Common myeloid progenitor, CD34-positive (primary cell): ENCODE data around the gene LEAP2.

ENCODE experiments used
- CTCF ChIA-PET: fragments of 350-600 bp; sonication (Branson Sonifier 250); formaldehyde crosslinking; loops from one replicate; lab custom pipeline; 2021; ENCODE audit warnings: antibody characterized with exemption; lab: Charles Lee
- POLR2A ChIA-PET: fragments of 350-600 bp; sonication (Branson Sonifier 250); formaldehyde crosslinking; loops from one replicate; lab custom pipeline; 2021; ENCODE audit warnings: antibody characterized with exemption; lab: Charles Lee
- DNase-seq, 3 donors: peaks; one replicate each; pipeline versions ENCODE4 v3.0.0 to v3.0.0-alpha.2; 2013
- H3K27ac ChIP-seq, 2 experiments: 1 replicate in 1 of 2; 2 replicates in 1 of 2; pipeline ENCODE4 v1.7.0; 2013; ENCODE audit warnings: inconsistent platforms in 2 of 2, low read length in 2 of 2, mild to moderate bottlenecking in 2 of 2, low read depth in 1 of 2, moderate library complexity in 1 of 2; ENCODE audit not compliant: severe bottlenecking in 2 of 2, insufficient read depth in 1 of 2, poor library complexity in 1 of 2
- H3K27me3 ChIP-seq, 5 experiments: replicated peaks in 2 of 5; 1 replicate in 3 of 5; 2 replicates in 2 of 5; pipeline versions ENCODE4 v1.6.1 to v1.7.0; 2013; ENCODE audit warnings: low read length in 4 of 5, mild to moderate bottlenecking in 2 of 5, moderate library complexity in 2 of 5, inconsistent platforms in 1 of 5; ENCODE audit not compliant: insufficient read depth in 5 of 5, control insufficient read depth in 4 of 5
- H3K36me3 ChIP-seq, 4 experiments: 1 replicate in 2 of 4; 2 replicates in 2 of 4; pipeline versions ENCODE4 v1.6.1 to v1.7.0; 2013; ENCODE audit warnings: low read length in 3 of 4, control low read depth in 1 of 4, mild to moderate bottlenecking in 1 of 4; ENCODE audit not compliant: control insufficient read depth in 4 of 4, insufficient read depth in 4 of 4
- H3K4me1 ChIP-seq, 4 experiments: 1 replicate in 3 of 4; 2 replicates in 1 of 4; pipeline versions ENCODE4 v1.6.1 to v1.7.1; 2013; ENCODE audit warnings: low read length in 3 of 4, mild to moderate bottlenecking in 3 of 4, control low read depth in 1 of 4, inconsistent platforms in 1 of 4, moderate library complexity in 1 of 4; ENCODE audit not compliant: control insufficient read depth in 4 of 4, insufficient read depth in 4 of 4; ENCODE audit errors: control extremely low read depth in 1 of 4
- H3K4me3 ChIP-seq, 7 experiments: 1 replicate in 4 of 7; 2 replicates in 3 of 7; pipeline versions ENCODE4 v1.5.1 to v1.7.0; 2013; ENCODE audit warnings: mild to moderate bottlenecking in 7 of 7, low read length in 6 of 7, moderate library complexity in 6 of 7, inconsistent platforms in 2 of 7, low read depth in 2 of 7, control low read depth in 1 of 7; ENCODE audit not compliant: insufficient read depth in 4 of 7, control insufficient read depth in 1 of 7; ENCODE audit errors: extremely low read depth in 1 of 7
- H3K9me3 ChIP-seq, 5 experiments: 1 replicate in 4 of 5; 2 replicates in 1 of 5; pipeline versions ENCODE4 v1.6.1 to v1.7.1; 2013; ENCODE audit warnings: low read length in 4 of 5, mild to moderate bottlenecking in 2 of 5, inconsistent platforms in 1 of 5, low read depth in 1 of 5, moderate library complexity in 1 of 5; ENCODE audit not compliant: control insufficient read depth in 4 of 5, insufficient read depth in 2 of 5; ENCODE audit errors: control extremely low read depth in 1 of 5
- WGBS: methylation state at CpG from one replicate; pipeline ENCODE4 v1.1.5; 2013; ENCODE audit not compliant: insufficient coverage; 5-methylcytosine and 5-hydroxymethylcytosine counted together

The LEAP2 gene

GRCh38 chr5:132840896-132841295 lies 32.6 kb upstream of the LEAP2 start:
- Histone ChIP-seq H3K4me1 (peaks cover 0 to 15% (median 4%) of the 10 kb centered on the region in 4 experiments), H3K27me3 (no peaks in the 10 kb centered on the region), H3K9me3 (no peaks in the 10 kb centered on the region), H3K4me3 (no peak overlapping the region), H3K27ac (no peak overlapping the region), H3K36me3 (no peaks in the 10 kb centered on the region)
- ChIA-PET CTCF (interaction anchor here (0.9 to 1.1 kb wide), 2 partner anchors 18 to 20 kb away, joined by 3 read pairs; no protein-coding TSS in a partner anchor), POLR2A (no interaction called here)
- WGBS = 100% methylated on average over 1 of the region's 1 CpG
- no peak for DNase-seq

DNA sequence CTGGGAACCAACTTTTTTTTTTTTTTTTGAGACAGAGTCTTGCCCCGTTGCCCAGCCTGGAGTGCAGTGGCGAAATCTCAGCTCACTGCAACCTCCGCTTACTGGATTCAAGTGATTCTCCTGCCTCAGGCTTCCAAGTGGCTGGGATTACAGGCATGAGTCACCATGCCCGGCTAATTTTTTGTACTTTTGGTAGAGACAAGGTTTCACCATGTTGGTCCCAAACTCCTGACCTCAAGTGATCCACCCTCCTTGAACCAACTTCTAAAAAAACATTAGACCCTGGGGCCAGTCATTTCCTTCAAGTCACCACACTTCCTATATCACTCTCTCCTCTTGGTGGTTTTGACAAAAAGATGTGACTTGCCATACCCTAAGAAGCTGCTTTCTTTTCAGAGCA lies 32.2 kb upstream of the LEAP2 start:
- peak in 2 of 3 donors; percentile 62 to 73 for DNase-seq
- CTCF ChIA-PET = interaction anchor here (0.9 to 1.2 kb wide), 3 partner anchors 12 to 19 kb away, joined by 3 read pairs; no protein-coding TSS in a partner anchor
- 85% methylated on average over 2 of the region's 4 CpGs for WGBS
- Histone ChIP-seq H3K4me1 (peaks cover 0 to 15% (median 4%) of the 10 kb centered on the region in 4 experiments), H3K9me3 (no peaks in the 10 kb centered on the region), H3K36me3 (no peaks in the 10 kb centered on the region), H3K27ac (no peak overlapping the region), H3K4me3 (no peak overlapping the region), H3K27me3 (no peaks in the 10 kb centered on the region)
- POLR2A ChIA-PET = no interaction called here

GRCh38 chr5:132848270-132848669 lies 25.2 kb upstream of the LEAP2 start:
- Histone ChIP-seq H3K4me3 (no peak overlapping the region), H3K9me3 (no peaks in the 10 kb centered on the region), H3K27me3 (no peaks in the 10 kb centered on the region), H3K4me1 (no peaks in the 10 kb centered on the region), H3K36me3 (no peaks in the 10 kb centered on the region), H3K27ac (no peak overlapping the region)
- POLR2A ChIA-PET = interaction anchor here (0.6 kb wide), 1 partner anchor 16 kb away, joined by 4 read pairs; no protein-coding TSS in a partner anchor
- no peak for DNase-seq
- CTCF ChIA-PET = interaction anchor here (1.4 kb wide), 1 partner anchor 15 kb away, joined by 3 read pairs; no protein-coding TSS in a partner anchor
- WGBS = 94% methylated on average over 5 of the region's 8 CpGs

GRCh38 chr5:132849347-132849746 lies 24.1 kb upstream of the LEAP2 start:
- whole genome bisulfite sequencing = 100% methylated on average over 1 of the region's 1 CpG

GRCh38 chr5:132850066-132850465 lies 23.4 kb upstream of the LEAP2 start:
- ChIA-PET POLR2A (no interaction called here), CTCF (interaction anchor here (0.8 to 2.3 kb wide), 5 partner anchors 10 to 323 kb away, joined by 3 to 8 read pairs (median 3); no protein-coding TSS in a partner anchor)
- H3K27ac ChIP-seq = no peak overlapping the region
- H3K27me3 ChIP-seq = no peaks in the 10 kb centered on the region
- 100% methylated on average over 1 of the region's 2 CpGs for WGBS
- H3K4me1 ChIP-seq = peaks cover 0 to 2% (median 0%) of the 10 kb centered on the region in 4 experiments
- H3K4me3 ChIP-seq = no peak overlapping the region
- H3K9me3 ChIP-seq = no peaks in the 10 kb centered on the region
- no peaks in the 10 kb centered on the region for H3K36me3 ChIP-seq
- DNase-seq = no peak

More at GRCh38 chr5:132849347-132849746, 24.1 kb upstream of the LEAP2 start:
- DNase-seq = no peak
- Histone ChIP-seq H3K9me3 (no peaks in the 10 kb centered on the region), H3K4me3 (no peak overlapping the region), H3K27ac (no peak overlapping the region), H3K36me3 (no peaks in the 10 kb centered on the region), H3K27me3 (no peaks in the 10 kb centered on the region), H3K4me1 (peaks cover 0 to 2% (median 0%) of the 10 kb centered on the region in 4 experiments)
- CTCF ChIA-PET = interaction anchor here (0.8 to 2.3 kb wide), 4 partner anchors 11 to 17 kb away, joined by 3 to 8 read pairs (median 3); no protein-coding TSS in a partner anchor
- POLR2A ChIA-PET = no interaction called here

DNA sequence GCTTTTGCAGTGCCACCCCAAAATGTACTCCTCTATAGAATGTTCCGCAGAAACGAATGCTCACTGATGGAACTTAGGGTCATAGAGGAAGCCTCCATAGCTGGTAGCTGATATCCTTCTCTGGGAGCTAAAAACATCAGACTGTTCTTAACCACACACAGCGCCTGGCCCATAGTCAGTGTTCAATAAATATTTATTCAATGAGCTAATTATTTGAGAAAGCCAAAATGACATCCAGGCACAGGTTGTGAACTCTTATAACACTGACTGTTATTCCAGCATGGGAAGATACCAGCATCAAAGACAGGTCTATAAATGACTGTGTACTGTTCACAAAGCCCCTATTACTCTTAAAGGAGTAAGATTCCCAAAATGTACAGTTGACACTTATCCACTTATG lies 20.1 kb upstream of the LEAP2 start:
- ChIA-PET POLR2A (no interaction called here), CTCF (interaction anchor here (0.6 to 4.8 kb wide), 4 partner anchors 12 to 98 kb away, joined by 3 to 34 read pairs (median 3); partner anchors contain the start of genes GDF9 and UQCRQ)
- Histone ChIP-seq H3K4me1 (peaks cover 0 to 2% (median 0%) of the 10 kb centered on the region in 4 experiments), H3K4me3 (no peak overlapping the region), H3K36me3 (no peaks in the 10 kb centered on the region), H3K9me3 (no peaks in the 10 kb centered on the region), H3K27ac (no peak overlapping the region), H3K27me3 (no peaks in the 10 kb centered on the region)
- WGBS = 100% methylated on average over 3 of the region's 3 CpGs
- DNase-seq = no peak

- Histone ChIP-seq H3K4me3 (no peak overlapping the region), H3K27ac (no peak overlapping the region), H3K27me3 (no peaks in the 10 kb centered on the region), H3K9me3 (no peaks in the 10 kb centered on the region), H3K36me3 (no peaks in the 10 kb centered on the region), H3K4me1 (peaks cover 0 to 2% (median 0%) of the 10 kb centered on the region in 4 experiments)
- ChIA-PET POLR2A (no interaction called here), CTCF (interaction anchor here (0.6 to 4.8 kb wide), 6 partner anchors 11 to 99 kb away, joined by 3 to 34 read pairs (median 4); partner anchors contain the start of genes GDF9, SHROOM1 and UQCRQ)
- WGBS = no CpG with 5 or more reads among the region's 1 CpG
- DNase-seq = peak in 1 of 3 donors; percentile 16
Observed at GRCh38 chr5:132853790-132854189, 19.7 kb upstream of the LEAP2 start.
